A549 (cell line): ENCODE data around the gene USO1. TPM values are rescaled to one million over a fixed set of nuclear protein-coding genes. Genes with fewer than 3 reads are reported as not detected.
"Not testable (repeated sequence)": the region's sequence is repeated elsewhere in the genome, so short reads cannot be mapped to it uniquely, and the experiment has no call there.

ENCODE experiments used
- ATAC-seq, 2 experiments: fragments of 200-7000 bp in 1 of 2; fragments of >200 bp in 1 of 2; cut with Nextera tagmentation in 1 of 2; cut with Tn5 transposase in 1 of 2; 3 replicates each; pipeline versions ENCODE4 v1.8.0 to v1.9.1; 2018 to 2020; ENCODE audit warnings: mild to moderate bottlenecking in 1 of 2, moderate library complexity in 1 of 2
- CTCF ChIA-PET: fragments of 300-600 bp; sonication (Branson Sonifier 250); formaldehyde crosslinking; extraction: SDS; loops from one replicate; lab custom pipeline; 2021; ENCODE audit warnings: antibody characterized with exemption, inconsistent platforms; lab: Yijun Ruan, JAX
- POLR2A ChIA-PET: fragments of 350-600 bp; formaldehyde crosslinking; extraction: SDS; loops from one replicate; lab custom pipeline; 2021; ENCODE audit warnings: antibody characterized with exemption, inconsistent platforms; lab: Yijun Ruan, JAX
- DNase-seq, 2 experiments: peaks; one replicate each; pipeline versions ENCODE4 v3.0.0 to v3.0.0-alpha.2; 2011 to 2016; ENCODE audit warnings: low read depth in 1 of 2, low spot score in 1 of 2
- FAIRE-seq: peaks from 2 replicates; lab custom pipeline; 2011; peaks lifted over from hg19 to GRCh38; lab: Jason Lieb, UNC
- H3K27ac ChIP-seq, 2 experiments: fragments of >200 bp; sonication (Bioruptor Twin); formaldehyde crosslinking; 3 replicates each; pipeline ENCODE4 v1.5.1; 2016 to 2017
- H3K4me1 ChIP-seq: fragments of >200 bp; sonication (Bioruptor Twin); formaldehyde crosslinking; 3 replicates; pipeline ENCODE4 v1.6.1; 2016
- H3K4me2 ChIP-seq: fragments of >200 bp; sonication (Bioruptor Twin); formaldehyde crosslinking; 3 replicates; pipeline ENCODE4 v1.6.1; 2016
- H3K4me3 ChIP-seq: fragments of >200 bp; sonication (Bioruptor Twin); formaldehyde crosslinking; 3 replicates; pipeline ENCODE4 v1.5.1; 2016
- H3K9me3 ChIP-seq: fragments of >200 bp; sonication (Bioruptor Twin); formaldehyde crosslinking; 3 replicates; pipeline ENCODE4 v1.6.1; 2016
- BCL3 ChIP-seq: fragments of >200 bp; sonication (Bioruptor Twin); formaldehyde crosslinking; IDR thresholded peaks from 3 replicates; pipeline ENCODE4 v1.6.1; 2016
- CBX2 ChIP-seq: fragments of 200-600 bp; sonication (generic); IDR thresholded peaks from 2 replicates; pipeline ENCODE4 v1.6.1; 2016; ENCODE audit warnings: low read depth, mild to moderate bottlenecking, borderline replicate concordance
- E2F6 ChIP-seq: IDR thresholded peaks from 2 replicates; pipeline ENCODE4 v1.6.1; 2012; ENCODE audit warnings: low read depth, borderline replicate concordance
- EHF ChIP-seq: fragments of 250-450 bp; sonication (Bioruptor Pico); IDR thresholded peaks from 2 replicates; pipeline ENCODE4 v1.5.0; 2020; ENCODE audit warnings: mild to moderate bottlenecking
- ELK1 ChIP-seq: fragments of 150-350 bp; IDR thresholded peaks from 2 replicates; pipeline ENCODE4 v1.6.1; 2014; ENCODE audit warnings: low read depth, mild to moderate bottlenecking, low read length
- HES2 ChIP-seq: fragments of >200 bp; sonication (Bioruptor Twin); formaldehyde crosslinking; IDR thresholded peaks from 2 replicates; pipeline ENCODE4 v1.6.1; 2016
- HMGXB4 ChIP-seq: fragments of 250-450 bp; sonication (Bioruptor Pico); IDR thresholded peaks from 2 replicates; pipeline ENCODE4 v1.5.0; 2021; ENCODE audit warnings: mild to moderate bottlenecking, moderate library complexity, borderline replicate concordance
- HOXA7 ChIP-seq: fragments of 250-450 bp; sonication (Bioruptor Pico); IDR thresholded peaks from 2 replicates; pipeline ENCODE4 v1.5.0; 2020; ENCODE audit warnings: mild to moderate bottlenecking, moderate library complexity
- HOXB5 ChIP-seq: fragments of 250-450 bp; sonication (Bioruptor Pico); IDR thresholded peaks from 2 replicates; pipeline ENCODE4 v1.5.0; 2020; ENCODE audit warnings: mild to moderate bottlenecking, moderate library complexity
- JUN ChIP-seq, 2 experiments: fragments of >200 bp; sonication (Bioruptor Twin); formaldehyde crosslinking; IDR thresholded peaks; 2 replicates in 1 of 2; 3 replicates in 1 of 2; pipeline ENCODE4 v1.6.1; 2016 to 2017
- KDM5A ChIP-seq: fragments of 200-600 bp; sonication (generic); IDR thresholded peaks from 2 replicates; pipeline ENCODE4 v1.6.1; 2016; ENCODE audit warnings: antibody characterized with exemption, mild to moderate bottlenecking
- NR3C1 ChIP-seq: fragments of >200 bp; sonication (Bioruptor Twin); formaldehyde crosslinking; IDR thresholded peaks from 3 replicates; pipeline ENCODE4 v1.6.1; 2017
- PBX3 ChIP-seq: IDR thresholded peaks from 2 replicates; pipeline ENCODE4 v1.6.1; 2012
- POLR2A ChIP-seq: IDR thresholded peaks from 2 replicates; pipeline ENCODE4 v1.6.1; 2012; ENCODE audit warnings: mild to moderate bottlenecking, low read length
- RAD21 ChIP-seq, 2 experiments: fragments of >200 bp in 1 of 2; sonication (Bioruptor Twin) in 1 of 2; formaldehyde crosslinking in 1 of 2; IDR thresholded peaks in 1 of 2; conservative IDR thresholded peaks in 1 of 2; 2 replicates in 1 of 2; 3 replicates in 1 of 2; pipeline ENCODE4 v1.6.1; 2012 to 2018; ENCODE audit warnings: inconsistent platforms in 1 of 2
- RARB ChIP-seq: fragments of 250-450 bp; sonication (Bioruptor Pico); IDR thresholded peaks from 2 replicates; pipeline ENCODE4 v1.8.0; 2021; ENCODE audit warnings: mild to moderate bottlenecking, moderate library complexity
- RNF2 ChIP-seq: fragments of 200-600 bp; sonication (generic); IDR thresholded peaks from 2 replicates; pipeline ENCODE4 v1.6.1; 2016; ENCODE audit warnings: low read depth, mild to moderate bottlenecking, antibody characterized with exemption, moderate library complexity, borderline replicate concordance
- SMC3 ChIP-seq: fragments of >200 bp; sonication (Bioruptor Twin); formaldehyde crosslinking; IDR thresholded peaks from 3 replicates; pipeline ENCODE4 v1.6.1; 2018; ENCODE audit warnings: inconsistent platforms
- TP53 ChIP-seq: fragments of 250-450 bp; sonication (Bioruptor Pico); IDR thresholded peaks from 2 replicates; pipeline ENCODE4 v1.5.0; 2021; ENCODE audit warnings: mild to moderate bottlenecking, moderate library complexity
- USF2 ChIP-seq: fragments of 450-650 bp; IDR thresholded peaks from 2 replicates; pipeline ENCODE4 v1.6.1; 2014; ENCODE audit warnings: antibody characterized with exemption
- ZNF302 ChIP-seq: fragments of 250-450 bp; sonication (Bioruptor Pico); IDR thresholded peaks from 2 replicates; pipeline ENCODE4 v1.9.0; 2021; ENCODE audit warnings: inconsistent platforms, mild to moderate bottlenecking, moderate library complexity
- ZSCAN20 ChIP-seq: fragments of 250-450 bp; sonication (Bioruptor Pico); IDR thresholded peaks from 2 replicates; pipeline ENCODE4 v1.8.0; 2022; ENCODE audit warnings: mild to moderate bottlenecking, moderate library complexity
- WGBS: methylation state at CpG from one replicate; pipeline ENCODE4 v1.1.6; 2017; ENCODE audit errors: missing lambda C conversion rate; 5-methylcytosine and 5-hydroxymethylcytosine counted together
- polyA plus RNA-seq, 4 experiments: library from polyadenylated mRNA; depleted of rRNA in 3 of 4; stranded (reverse); fragments of >200 nt; fragmentation: RNase III in 1 of 4; extraction: RNeasy Plus Mini Kit Qiagen cat#74134 plus additional on column Dnase treatment in 1 of 4; gene quantifications; 2 replicates in 3 of 4; 3 replicates in 1 of 4; pipeline ENCODE4 v1.2.3, GENCODE V29; 2011 to 2017

USO1 gene
- polyA plus RNA-seq, 2 of the 4 experiments (the other 2 are of a cell fraction): 54.7 to 97.6 TPM

GRCh38 chr4:75800972-75801371 is 76.6 kb downstream of the USO1 start:
- no peak overlapping the region for H3K4me3 ChIP-seq
- FAIRE-seq (no peak), ATAC-seq (no peak), DNase-seq (no peak)
- 47% methylated on average over 1 of the region's 1 CpG for WGBS
- peaks cover 10% of the 10 kb centered on the region; the same call in 2 of the 3 replicates for H3K4me1 ChIP-seq
- CTCF ChIA-PET: interaction anchor here (1.1 to 1.7 kb wide), 2 partner anchors 39 to 94 kb away, joined by 3 to 5 read pairs; no protein-coding TSS in a partner anchor
- H3K27ac ChIP-seq: no peak overlapping the region
- POLR2A ChIA-PET: no interaction called here
- H3K4me2 ChIP-seq: no peak overlapping the region
- H3K9me3 ChIP-seq: no peaks in the 10 kb centered on the region
- TF ChIP-seq HOXA7 (CRISPR knock-in tag): no peak
- no peak for TF ChIP-seq RNF2
- no peak for TF ChIP-seq CBX2
- TF ChIP-seq KDM5A: no peak
- TF ChIP-seq RAD21 (conservative IDR thresholded peaks at IDR 0.05 in 1 of 2, IDR thresholded peaks at IDR 0.05 in 1 of 2): no peak
- TF ChIP-seq HMGXB4 (CRISPR knock-in tag): no peak
- TF ChIP-seq HES2: no peak
- TF ChIP-seq ZNF302: no peak
- TF ChIP-seq EHF (CRISPR knock-in tag): no peak
- TF ChIP-seq ZSCAN20 (CRISPR knock-in tag): no peak
- no peak for TF ChIP-seq E2F6
- TF ChIP-seq PBX3: no peak
- TF ChIP-seq RARB (CRISPR knock-in tag): no peak
- no peak for TF ChIP-seq SMC3
- no peak for TF ChIP-seq USF2

GRCh38 chr4:75806035-75806434 is 81.7 kb downstream of the USO1 start:
- DNase-seq, POLR2A ChIA-PET, H3K4me2 ChIP-seq, FAIRE-seq, CTCF ChIA-PET, H3K27ac ChIP-seq, H3K4me1 ChIP-seq, H3K4me3 ChIP-seq, H3K9me3 ChIP-seq, ATAC-seq: not testable (repeated sequence)
- 83% methylated on average over 8 of the region's 8 CpGs for WGBS

GRCh38 chr4:75817901-75818300 is 93.5 kb downstream of the USO1 start:
- ATAC-seq: no peak
- TF ChIP-seq POLR2A: no peak
- TF ChIP-seq HOXB5 (CRISPR knock-in tag): no peak
- TF ChIP-seq ELK1: no peak
- TF ChIP-seq JUN (IDR thresholded peaks at IDR 0.05): no peak
- TF ChIP-seq NR3C1: no peak
- no peak for TF ChIP-seq TP53 (CRISPR knock-in tag)
- no peak for TF ChIP-seq BCL3
- no peak for FAIRE-seq
- no peak overlapping the region for H3K4me3 ChIP-seq
- H3K27ac ChIP-seq: no peak overlapping the region
- H3K4me1 ChIP-seq: peaks cover 11% of the 10 kb centered on the region; the same call in 2 of the 3 replicates
- WGBS: 73% methylated on average over 2 of the region's 2 CpGs
- DNase-seq: no peak
- no peaks in the 10 kb centered on the region for H3K9me3 ChIP-seq
- no peak overlapping the region for H3K4me2 ChIP-seq
- POLR2A ChIA-PET: no interaction called here
- CTCF ChIA-PET: no interaction called here
